Measurements from ENCODE around the gene NDRG3. TPM values are rescaled to one million over a fixed set of nuclear protein-coding genes. Genes with fewer than 3 reads are reported as not detected.

NDRG3 gene
- polyA plus RNA-seq, 1 donor from 2014 or later, result 61.0 TPM

DNA sequence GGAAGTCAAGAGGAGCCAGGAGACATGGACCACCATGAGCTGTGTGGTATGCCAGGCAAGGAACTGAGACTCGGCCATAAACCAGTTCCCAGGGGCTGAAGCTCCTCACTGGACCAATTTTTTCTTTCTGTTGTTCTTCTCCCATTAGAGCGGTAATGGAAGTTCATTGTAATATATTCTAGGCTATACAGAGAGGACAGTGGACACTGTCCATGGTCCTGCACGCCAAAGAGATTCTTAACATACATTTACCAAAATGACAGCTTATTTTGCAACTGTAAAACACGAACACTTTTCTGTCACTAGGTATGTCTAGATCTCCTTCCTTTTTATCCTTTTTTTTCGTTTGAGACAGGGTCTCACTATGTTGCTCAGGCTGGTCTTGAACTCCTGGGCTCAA is 40.8 kb upstream of the NDRG3 start:
- H3F3A ChIP-seq (ENCODE audit: insufficient read depth, low read length, poor library complexity, severe bottlenecking), result no peaks in the 10 kb centered on the region
- no peak overlapping the region for H3K27ac ChIP-seq (ENCODE audit: low read length)
- H3K9me2 ChIP-seq (ENCODE audit: insufficient read depth, low read length), result no peaks in the 10 kb centered on the region
- H3K9ac ChIP-seq (ENCODE audit: low read length), result no peak overlapping the region
- H3K36me3 ChIP-seq (ENCODE audit: insufficient read depth, low read length), result no peaks in the 10 kb centered on the region
- H3K4me3 ChIP-seq (ENCODE audit: low read length), result no peak overlapping the region
- H3K27me3 ChIP-seq (ENCODE audit: insufficient read depth, low read depth, low read length), result no peaks in the 10 kb centered on the region
- H3K4me2 ChIP-seq (ENCODE audit: low read length), result no peak overlapping the region
- no peak overlapping the region for H2AFZ ChIP-seq (ENCODE audit: low read depth, low read length)
- no peaks in the 10 kb centered on the region for H3K9me3 ChIP-seq (ENCODE audit: low read length)
- H4K20me1 ChIP-seq (ENCODE audit: insufficient read depth), result peaks cover 5% of the 10 kb centered on the region
- H3K79me2 ChIP-seq (replicated peaks; ENCODE audit: insufficient read depth, low read length), result peaks cover 5% of the 10 kb centered on the region
- no peak for TF ChIP-seq TAF1 (IDR thresholded peaks at IDR 0.05; ENCODE audit: low read depth)
- TF ChIP-seq RAD21 (conservative IDR thresholded peaks at IDR 0.05), result no peak
- TF ChIP-seq EP300 (conservative IDR thresholded peaks at IDR 0.05; ENCODE audit: poor library complexity, severe bottlenecking), result no peak
- TF ChIP-seq SMC3 (conservative IDR thresholded peaks at IDR 0.05; ENCODE audit: poor library complexity), result no peak
- no peak for TF ChIP-seq MXI1 (conservative IDR thresholded peaks at IDR 0.05; ENCODE audit: poor library complexity, severe bottlenecking)
- no peak for TF ChIP-seq CTCF (IDR thresholded peaks at IDR 0.05; ENCODE audit: poor library complexity, severe bottlenecking)
- TF ChIP-seq, protein P1, sequence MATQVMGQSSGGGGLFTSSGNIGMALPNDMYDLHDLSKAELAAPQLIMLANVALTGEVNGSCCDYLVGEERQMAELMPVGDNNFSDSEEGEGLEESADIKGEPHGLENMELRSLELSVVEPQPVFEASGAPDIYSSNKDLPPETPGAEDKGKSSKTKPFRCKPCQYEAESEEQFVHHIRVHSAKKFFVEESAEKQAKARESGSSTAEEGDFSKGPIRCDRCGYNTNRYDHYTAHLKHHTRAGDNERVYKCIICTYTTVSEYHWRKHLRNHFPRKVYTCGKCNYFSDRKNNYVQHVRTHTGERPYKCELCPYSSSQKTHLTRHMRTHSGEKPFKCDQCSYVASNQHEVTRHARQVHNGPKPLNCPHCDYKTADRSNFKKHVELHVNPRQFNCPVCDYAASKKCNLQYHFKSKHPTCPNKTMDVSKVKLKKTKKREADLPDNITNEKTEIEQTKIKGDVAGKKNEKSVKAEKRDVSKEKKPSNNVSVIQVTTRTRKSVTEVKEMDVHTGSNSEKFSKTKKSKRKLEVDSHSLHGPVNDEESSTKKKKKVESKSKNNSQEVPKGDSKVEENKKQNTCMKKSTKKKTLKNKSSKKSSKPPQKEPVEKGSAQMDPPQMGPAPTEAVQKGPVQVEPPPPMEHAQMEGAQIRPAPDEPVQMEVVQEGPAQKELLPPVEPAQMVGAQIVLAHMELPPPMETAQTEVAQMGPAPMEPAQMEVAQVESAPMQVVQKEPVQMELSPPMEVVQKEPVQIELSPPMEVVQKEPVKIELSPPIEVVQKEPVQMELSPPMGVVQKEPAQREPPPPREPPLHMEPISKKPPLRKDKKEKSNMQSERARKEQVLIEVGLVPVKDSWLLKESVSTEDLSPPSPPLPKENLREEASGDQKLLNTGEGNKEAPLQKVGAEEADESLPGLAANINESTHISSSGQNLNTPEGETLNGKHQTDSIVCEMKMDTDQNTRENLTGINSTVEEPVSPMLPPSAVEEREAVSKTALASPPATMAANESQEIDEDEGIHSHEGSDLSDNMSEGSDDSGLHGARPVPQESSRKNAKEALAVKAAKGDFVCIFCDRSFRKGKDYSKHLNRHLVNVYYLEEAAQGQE (IDR thresholded peaks at IDR 0.05; ENCODE audit: borderline replicate concordance), result no peak
- TF ChIP-seq EZH2 (IDR thresholded peaks at IDR 0.05; ENCODE audit: borderline replicate concordance, insufficient read depth, low read length, poor library complexity, severe bottlenecking), result no peak
- TF ChIP-seq POLR2AphosphoS5 (IDR thresholded peaks at IDR 0.05), result no peak

GRCh38 chr20:36786246-36786645 is 40.4 kb upstream of the NDRG3 start:
- no peak overlapping the region for H2AFZ ChIP-seq (ENCODE audit: low read depth, low read length)
- H3K4me3 ChIP-seq (ENCODE audit: low read length), result no peak overlapping the region
- H3K36me3 ChIP-seq (ENCODE audit: insufficient read depth, low read length), result no peaks in the 10 kb centered on the region
- H3K9me2 ChIP-seq (ENCODE audit: insufficient read depth, low read length), result no peaks in the 10 kb centered on the region
- peaks cover under 1% of the 10 kb centered on the region for H3K79me2 ChIP-seq (replicated peaks; ENCODE audit: insufficient read depth, low read length)
- TF ChIP-seq MXI1 (conservative IDR thresholded peaks at IDR 0.05; ENCODE audit: poor library complexity, severe bottlenecking) (no peak), CTCF (IDR thresholded peaks at IDR 0.05; ENCODE audit: poor library complexity, severe bottlenecking) (no peak), EZH2 (IDR thresholded peaks at IDR 0.05; ENCODE audit: borderline replicate concordance, insufficient read depth, low read length, poor library complexity, severe bottlenecking) (no peak), TAF1 (IDR thresholded peaks at IDR 0.05; ENCODE audit: low read depth) (no peak), POLR2AphosphoS5 (IDR thresholded peaks at IDR 0.05) (no peak), RAD21 (conservative IDR thresholded peaks at IDR 0.05) (no peak), EP300 (conservative IDR thresholded peaks at IDR 0.05; ENCODE audit: poor library complexity, severe bottlenecking) (no peak), SMC3 (conservative IDR thresholded peaks at IDR 0.05; ENCODE audit: poor library complexity) (no peak)
- TF ChIP-seq, protein P1 (IDR thresholded peaks at IDR 0.05; ENCODE audit: borderline replicate concordance), result no peak
- H3K27me3 ChIP-seq (ENCODE audit: insufficient read depth, low read depth, low read length), result no peaks in the 10 kb centered on the region
- H3K9me3 ChIP-seq (ENCODE audit: low read length), result no peaks in the 10 kb centered on the region
- no peak overlapping the region for H3K27ac ChIP-seq (ENCODE audit: low read length)
- no peak overlapping the region for H3K4me2 ChIP-seq (ENCODE audit: low read length)
- no peak overlapping the region for H3K9ac ChIP-seq (ENCODE audit: low read length)
- peaks cover under 1% of the 10 kb centered on the region for H4K20me1 ChIP-seq (ENCODE audit: insufficient read depth)
- H3F3A ChIP-seq (ENCODE audit: insufficient read depth, low read length, poor library complexity, severe bottlenecking), result no peaks in the 10 kb centered on the region
